Amniotic stem cell (primary cell): Measurements from ENCODE around the gene HPS1.

Experiments used
- DNase-seq: peaks from one replicate; lab custom pipeline; 2025; lab: John Stamatoyannopoulos, UW

The HPS1 gene

DNA sequence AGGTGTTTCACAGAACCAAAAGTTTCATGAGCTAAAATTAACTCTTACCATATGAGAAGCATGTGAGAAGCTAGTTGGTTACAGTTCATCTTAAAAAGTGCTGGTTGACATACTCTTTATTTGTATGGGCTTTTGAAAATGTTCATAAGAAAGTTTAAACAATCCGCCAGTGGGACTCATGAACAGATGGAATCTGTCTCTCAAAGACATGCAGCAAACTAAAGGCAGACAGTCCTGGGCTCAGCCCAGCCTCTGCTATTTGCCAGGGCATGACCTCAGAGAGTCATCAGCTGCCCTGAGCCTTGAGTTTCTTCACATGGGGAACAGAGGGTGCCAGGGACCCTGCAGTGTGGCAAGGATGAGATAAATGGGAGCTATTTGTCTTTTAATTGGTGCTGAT is 35.0 kb downstream of the HPS1 start:
- no peak for DNase-seq

DNA sequence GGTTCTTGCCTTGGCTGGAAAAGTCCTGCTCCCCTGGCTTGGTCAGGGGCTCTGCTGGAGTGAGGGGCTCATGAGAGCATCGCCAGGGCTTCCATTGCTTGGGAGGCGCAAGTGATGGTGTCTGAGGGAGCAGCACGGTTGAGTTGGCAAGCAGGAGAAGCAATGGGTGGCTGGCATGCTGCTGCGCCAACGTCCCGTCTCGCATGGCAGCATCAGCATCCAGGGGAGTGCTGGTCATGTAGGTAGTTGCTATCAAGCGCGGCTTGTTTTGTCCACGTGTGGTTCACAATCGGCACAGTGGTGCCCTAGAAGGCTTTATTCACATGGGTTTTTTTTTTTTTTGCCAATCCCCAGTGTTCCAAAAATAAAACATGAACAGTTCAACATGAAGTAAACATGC is 35.6 kb downstream of the HPS1 start:
- no peak for DNase-seq

DNA sequence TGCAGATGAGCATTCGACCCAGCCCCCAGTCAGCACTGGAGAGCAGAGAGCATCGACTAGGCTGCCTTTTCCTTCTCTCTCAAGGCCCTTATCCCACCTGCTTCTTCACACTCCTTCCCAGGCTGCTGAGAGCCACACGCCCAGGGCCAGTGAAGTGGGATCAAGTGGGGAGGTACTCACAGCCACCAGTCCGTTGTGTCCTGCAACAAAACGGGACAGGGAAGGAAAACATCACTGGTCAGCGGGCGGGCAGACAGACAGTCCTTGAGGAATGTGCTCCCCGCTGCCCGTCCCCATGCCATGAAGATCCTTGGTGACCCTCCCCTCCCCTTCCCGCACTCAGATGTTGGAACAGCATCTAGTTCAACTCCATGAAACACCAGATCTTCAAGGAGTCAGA is 36.0 kb downstream of the HPS1 start:
- no peak for DNase-seq

DNA sequence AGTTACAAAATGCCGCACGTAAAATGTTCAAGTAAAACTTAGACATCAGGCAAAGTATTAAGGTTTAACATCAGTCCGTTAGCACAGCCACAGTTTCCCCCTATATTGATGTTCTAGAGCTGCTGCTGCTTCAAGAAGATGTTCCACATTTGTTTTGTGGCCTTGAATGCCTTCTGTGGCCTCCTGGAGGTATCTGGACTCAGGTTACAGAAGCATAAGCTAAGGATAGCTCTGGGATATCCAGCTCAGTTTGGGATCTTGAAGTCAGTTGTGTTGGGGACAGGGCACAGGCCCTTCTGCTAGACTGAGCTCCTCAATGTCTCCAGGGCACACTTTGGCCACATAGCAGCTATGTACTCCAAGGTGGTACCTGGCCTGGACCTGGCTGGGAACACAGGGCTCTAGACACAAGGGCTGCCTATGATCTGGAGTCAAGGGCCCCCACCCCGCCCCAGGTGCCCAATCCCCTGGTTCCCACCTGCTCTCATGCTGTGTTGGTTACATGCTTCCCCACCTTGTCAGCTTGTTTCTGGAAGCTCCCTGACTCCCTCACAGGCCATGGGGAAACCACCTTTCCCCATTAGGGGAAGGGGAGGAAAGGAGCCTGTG is 36.5 kb downstream of the HPS1 start:
- DNase-seq: no peak

DNA sequence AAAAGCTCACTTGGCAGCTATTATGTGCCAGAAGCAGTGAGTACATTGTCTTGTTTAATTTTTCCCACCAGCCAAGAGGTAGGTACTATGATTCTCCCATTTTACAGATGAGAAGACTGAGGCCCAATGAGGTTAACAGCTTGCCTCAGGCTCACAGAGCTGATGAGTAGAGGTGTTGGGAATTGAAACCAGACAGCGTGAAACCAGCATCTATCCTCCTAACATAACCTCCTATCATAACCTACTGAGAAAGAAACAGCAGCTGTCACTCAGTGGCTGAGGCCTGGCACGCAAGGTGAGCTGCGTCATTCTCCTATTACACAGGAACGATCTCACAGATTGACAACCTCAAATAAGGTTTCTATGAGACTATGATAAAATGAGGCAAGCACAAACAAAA is 37.9 kb downstream of the HPS1 start:
- no peak for DNase-seq

DNA sequence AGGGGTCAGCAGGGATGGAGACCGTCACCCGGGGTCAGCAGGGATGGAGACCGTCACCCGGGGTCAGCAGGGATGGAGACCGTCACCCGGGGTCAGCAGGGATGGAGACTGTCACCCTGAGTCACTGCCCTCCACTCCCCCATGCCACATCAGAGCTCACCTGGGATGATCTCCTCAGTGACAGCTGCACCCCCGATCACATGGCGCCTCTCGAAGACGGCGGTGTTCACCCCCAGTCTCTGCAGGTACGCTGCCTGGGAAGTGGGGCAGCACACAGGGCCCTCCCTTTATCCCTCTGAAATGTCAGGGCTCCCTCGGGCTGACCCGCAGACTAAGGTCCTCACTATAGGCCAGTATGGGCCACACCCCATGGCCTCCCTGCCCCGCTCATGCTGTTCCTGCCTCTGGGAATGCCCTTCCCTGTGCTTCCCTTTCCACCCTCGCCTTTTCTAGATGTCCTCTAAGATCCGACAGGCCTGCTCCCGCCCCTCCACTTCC is 38.9 kb downstream of the HPS1 start:
- no peak for DNase-seq

DNA sequence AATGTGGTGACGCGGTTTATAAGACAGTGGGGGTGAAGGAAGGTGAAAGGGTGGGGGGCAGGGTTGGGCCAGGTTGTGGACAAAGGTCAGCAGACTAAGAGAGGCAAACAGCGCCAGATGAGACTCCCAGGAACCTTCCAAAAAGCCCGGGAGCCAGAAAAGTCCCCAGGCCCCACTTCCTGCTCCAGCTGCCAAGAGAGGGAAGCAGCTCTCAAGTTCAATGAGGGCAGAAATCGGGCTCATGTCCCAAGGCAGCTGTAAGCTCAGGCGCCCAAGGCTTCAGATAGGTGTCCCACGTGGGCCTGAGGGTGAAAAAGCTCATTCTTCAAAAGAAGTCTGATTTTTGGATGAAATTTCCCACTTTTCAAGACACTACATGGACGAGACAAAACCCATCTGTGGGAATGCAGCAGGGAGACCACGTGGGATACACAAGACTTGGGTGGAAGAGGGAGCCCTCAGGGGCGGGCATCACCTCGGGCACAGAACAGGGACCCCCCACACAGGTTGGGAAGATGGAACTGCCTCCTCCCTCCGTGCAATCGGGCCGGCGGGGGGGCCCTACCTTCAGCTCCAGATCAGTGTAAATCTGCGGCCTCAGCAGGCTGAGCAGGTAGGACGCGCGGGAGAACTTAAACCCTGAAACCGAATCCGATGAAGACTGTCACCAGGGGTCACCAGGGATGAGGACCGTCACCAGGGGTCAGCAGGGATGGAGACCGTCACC is 39.6 kb downstream of the HPS1 start:
- no peak for DNase-seq

DNA sequence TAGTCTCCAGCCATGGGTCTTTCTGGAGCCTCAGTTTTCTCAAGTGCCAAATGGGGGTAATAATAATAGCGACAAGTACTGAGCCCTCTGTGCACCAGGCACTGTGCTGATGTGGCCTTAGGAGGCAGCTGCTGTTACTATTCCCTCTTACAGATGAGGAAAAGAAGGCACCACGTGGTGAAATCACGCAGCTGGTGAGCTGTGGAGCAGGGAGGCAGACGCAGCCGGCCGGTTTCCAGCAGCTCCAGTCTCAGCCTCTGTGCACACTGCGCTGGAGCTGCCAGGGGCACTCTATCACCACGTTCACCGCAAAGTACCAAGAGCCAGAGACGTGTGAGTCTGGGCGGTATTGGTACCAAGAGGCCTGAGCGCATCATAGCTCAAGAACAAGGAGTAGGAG is 41.3 kb downstream of the HPS1 start:
- no peak for DNase-seq

DNA sequence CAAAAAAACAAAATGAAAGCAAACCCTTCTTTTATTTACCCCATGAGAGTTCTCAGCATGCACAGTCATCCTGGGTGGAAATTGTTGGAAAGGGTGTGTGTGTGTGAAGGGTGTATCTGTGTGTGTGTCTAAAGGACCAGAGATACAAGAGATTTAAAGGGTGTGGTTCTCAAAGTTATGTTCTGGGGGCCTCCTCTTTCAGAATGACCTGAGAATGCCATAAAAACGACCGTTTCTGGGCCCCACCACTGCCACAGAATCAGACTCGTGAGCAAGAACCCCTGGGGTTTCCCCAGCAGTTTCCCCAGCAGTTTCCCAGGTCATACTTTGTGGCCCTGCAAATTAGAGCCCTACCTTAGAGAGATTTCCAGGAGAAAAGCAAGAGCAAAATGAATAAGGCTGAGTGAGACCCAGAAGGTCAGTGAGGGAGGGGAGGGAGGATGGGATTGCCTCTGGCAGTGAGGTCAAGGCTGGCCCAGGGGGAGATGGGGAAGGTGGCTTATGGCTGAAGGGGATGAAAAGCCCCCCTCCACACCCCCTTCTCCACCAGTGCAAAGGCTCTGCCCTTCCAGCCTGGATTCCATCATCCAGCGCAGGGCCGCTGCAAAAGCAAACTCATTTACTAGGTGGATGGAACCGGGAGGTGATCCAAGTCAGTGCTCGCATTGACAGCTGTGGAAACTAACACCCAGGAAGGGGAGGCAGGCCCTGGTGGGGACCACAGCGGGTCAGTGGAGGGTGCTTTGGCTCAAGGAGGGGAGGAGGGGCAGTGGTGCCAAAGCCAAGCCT is 42.0 kb downstream of the HPS1 start:
- DNase-seq: no peak

DNA sequence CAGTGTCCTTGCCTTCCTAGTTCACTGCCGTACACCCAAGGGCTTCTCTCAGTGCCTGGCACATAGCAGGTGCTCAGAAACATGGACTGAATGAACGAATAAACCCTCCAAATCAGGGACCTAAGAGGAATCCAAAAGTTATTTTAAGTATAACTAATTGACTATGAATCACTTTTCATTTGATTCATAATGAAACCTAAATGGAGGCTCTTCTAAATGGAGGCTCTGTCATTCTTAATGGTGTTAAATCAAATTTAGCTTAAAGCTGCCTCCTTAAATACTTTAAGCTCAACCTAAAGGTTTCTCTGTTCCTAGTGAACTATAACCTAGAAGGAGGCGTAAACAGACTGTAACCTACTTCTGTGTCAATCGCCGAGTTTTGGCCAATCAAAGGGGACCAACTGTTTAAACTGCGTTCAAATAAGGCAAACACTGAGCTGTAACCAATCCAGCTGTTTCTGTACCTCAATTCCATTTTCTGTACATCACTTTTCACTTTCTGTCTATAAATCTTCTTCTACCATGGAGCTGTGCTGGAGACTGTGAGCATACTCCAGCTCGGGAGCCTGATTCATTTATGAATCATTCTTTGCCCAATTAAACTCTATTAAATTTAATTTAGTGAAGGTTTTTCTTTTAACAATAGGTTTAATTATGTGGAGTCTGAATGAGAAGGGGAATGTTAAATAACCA is 42.8 kb downstream of the HPS1 start:
- no peak for DNase-seq

DNA sequence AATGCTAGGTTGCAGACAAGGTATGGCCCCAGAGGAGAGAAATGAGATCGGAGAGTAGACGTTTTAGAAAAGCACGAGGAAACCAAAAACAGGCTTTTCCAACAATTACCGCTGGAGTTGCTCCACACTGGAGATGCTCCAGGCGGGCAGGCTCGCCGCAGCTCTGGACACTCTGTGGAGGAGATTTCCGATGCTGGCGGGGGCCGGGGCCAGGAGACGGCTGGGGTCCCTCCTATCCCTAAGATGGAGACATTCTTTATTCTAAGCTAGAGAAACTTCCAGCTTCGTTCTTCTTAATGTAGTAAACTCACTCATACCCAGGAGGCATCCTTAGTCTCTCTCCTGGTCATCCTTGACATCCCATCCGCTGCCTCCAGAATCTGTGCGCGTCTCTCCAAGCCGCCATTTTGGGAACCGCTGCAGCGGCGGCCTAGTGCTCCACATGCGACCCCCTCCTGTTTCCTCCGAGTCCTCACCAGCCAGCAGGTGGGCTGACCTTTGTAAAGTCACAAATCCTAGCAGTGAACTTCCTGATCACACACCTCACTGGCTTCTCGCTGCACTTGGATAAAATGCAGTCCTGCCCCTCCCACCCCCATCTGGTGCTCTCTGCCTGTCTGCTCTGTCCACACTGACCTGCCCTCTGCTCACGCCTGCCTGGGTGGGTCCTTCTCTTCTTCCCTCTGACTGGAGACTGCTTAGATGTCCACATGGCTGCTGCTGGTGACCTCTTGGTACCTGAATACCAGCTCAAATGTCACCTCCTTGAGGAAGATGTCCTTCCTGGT is 43.6 kb downstream of the HPS1 start:
- DNase-seq: no peak

DNA sequence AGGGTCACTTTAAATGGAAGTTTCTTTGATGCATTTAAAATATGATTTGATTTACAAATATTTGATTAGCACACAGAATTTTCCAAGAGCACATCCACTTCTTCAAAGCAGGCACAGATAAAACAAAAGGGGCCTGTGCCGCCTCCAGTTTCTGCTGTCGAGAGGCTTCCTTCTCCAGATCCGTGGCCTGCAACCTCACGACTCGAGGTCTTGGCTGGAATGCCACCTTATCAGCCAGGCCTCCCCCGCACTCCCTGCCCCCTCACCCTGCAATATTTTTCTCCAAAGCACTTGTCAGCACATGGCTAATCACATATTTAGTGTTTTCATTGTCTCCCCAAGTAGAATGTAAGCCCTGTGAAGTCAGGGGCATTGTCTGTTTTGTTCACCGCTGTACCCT is 44.3 kb downstream of the HPS1 start:
- DNase-seq: no peak

DNA sequence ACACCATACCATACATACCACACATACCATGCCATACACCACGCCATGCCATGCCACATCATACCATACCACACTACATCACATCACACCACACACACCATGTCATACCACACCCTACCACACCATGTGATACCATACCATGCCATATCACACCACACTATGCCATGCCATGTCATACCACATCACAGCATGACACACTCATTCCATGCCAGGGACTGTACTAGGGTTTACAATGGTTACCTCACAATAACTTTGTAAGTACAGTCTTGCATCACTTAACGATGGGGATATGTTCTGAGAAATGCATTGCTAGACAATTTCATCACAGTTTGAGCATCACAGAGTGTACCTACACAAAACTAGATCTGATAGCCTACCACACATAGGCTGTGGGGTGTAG is 46.3 kb downstream of the HPS1 start:
- DNase-seq: no peak

DNA sequence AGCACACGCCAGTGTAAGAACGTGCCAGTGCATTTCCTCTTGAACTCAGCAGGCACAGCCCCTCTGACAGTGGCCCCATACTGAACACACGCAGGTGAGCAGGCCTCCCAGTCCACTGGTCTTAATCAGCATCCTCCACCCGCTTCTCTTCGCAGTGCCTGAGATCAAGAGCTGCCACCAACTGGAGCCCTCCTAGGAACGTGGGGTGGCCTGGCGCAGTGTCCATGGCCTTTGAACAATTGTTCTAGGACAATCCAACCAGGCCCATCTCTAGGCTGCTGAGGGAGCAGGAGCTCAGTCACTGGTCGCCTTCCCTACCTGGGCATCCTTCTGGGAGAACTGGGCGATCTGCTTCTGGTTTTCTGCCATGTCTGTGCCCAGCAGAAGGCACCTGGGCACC is 47.0 kb downstream of the HPS1 start:
- DNase-seq: no peak

DNA sequence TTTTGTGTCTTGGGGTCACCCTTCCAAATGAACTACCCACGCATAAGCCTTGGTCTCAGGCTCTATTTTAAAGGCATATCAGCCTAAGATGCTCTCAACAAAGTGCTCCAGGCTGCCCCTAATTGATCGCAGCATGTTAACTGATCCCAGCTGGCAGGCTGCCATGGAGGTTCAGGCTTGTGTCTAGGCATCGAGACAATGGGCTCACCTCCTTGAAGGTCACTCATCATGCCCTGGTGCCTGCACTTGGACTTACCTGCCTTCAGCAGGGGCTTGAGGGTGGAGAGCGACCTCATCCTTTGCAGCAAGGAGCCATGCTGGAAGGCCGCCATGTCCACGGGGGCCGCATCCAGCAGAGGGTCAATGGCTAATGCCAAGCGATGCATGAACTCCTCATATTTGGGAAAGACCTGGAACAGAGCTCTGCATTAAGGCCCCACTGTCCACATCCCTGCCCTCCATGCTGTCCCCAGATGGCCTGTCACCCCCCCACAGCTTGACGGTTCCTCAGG is 49.6 kb downstream of the HPS1 start:
- no peak for DNase-seq

DNA sequence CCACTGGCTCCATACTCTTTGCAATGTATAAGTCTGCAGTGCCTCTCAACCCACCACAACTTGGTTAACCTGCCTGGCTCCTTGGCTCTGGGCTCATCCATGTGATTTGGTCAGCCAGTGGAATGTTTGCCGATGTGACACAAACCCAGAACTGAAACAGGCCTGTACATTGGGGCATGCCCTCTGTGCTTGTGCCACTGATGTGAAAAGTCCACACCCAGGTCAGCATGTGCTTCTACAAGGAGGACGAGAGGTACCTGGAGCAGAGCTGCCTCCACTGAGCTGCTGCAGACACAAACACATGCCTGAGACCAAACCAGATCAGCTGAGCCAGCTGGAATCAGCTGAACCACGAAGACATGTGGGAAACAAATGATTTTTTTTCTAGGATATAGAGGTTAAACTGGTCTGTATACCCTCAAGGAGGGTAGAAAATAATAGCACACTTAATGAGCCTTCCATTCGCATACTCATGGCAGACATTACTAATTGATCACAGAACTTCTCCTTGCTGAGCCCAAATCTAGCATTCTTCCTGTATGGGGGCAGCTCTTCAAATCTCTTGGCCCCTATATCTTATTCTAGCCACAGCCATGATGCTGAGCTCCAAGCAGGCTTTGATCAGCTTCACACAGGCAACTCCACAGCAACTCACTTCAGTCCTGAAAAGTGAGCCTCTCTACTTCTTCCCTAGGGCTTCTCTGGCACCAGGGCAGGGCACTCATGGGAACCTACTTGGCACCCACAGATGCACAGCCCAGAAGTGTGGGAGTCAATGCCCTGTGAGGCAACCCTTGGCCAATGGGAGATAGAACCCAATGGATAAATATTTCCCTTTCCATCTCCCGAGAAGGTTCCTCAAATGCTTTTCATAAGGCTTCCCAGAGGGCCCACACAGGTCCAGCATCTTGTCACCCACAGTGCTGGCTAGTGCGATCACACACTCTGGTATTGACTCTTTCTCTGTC is 50.4 kb downstream of the HPS1 start:
- no peak for DNase-seq

DNA sequence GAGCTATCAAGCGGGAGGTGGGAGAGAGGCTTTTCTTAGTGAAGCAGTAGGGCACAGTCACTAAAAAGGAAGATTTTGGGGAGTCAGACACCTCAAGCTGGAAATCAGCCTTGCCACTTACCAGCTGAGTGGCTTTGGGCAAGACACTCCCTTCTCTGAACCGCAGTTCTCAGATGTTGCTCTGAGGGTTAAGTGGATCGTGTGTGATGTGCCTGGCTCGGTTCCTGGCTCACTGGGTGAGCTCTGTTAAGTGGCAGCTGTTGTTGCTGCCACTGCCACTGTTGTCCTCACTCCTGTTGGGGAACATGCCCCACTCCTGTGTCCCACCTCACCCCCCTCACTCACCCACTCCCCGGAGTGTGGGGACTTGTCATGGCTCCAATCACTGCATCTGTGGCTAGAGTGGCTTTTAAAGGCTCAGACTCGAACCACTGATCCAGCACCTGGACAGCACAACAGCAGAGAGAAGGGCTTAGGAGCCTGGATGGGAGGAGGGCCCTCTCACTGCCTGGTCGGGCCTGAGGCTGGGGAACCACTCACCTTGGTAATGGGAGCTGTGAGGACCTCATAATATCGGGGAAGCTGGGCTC is 51.8 kb downstream of the HPS1 start:
- DNase-seq: no peak

DNA sequence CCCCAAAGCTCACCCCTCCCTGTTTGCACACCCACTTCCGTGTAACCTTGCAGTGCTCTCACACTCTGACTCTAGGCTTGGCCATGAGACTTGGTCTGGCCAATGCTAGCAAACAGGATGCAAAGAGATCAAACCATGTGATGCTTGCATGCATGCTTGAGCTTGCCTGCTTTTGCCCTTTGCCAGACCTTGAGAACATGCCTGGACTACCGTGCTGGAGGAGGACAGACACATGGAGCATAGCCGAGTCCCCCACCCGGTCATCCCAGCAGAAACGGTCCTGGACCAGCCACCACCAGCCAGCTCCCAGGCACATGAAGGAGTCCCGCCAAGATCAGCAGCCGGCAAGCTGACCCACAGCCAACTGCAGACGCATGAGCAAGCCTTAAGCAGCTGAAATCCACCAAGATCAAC is 55.1 kb downstream of the HPS1 start:
- DNase-seq: no peak

DNA sequence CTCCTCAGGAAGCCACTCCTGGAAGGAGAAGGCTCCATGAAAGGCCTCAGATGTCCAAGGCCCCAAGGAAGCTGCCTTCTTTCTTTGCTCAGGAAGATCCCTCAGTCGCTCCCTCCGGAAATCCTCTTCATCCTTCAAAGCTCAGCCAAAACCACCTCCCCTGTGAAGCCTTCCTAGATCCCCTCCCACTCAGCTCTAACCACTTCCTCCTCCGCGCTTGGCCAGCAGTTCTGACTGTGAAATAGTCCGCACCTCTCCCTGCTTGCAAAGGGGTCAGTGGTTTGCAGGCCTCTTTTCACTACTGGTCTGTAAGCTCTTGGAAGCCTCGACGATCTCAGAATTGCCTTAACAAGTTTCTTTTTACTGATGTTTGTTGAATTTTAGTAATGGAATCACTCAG is 55.7 kb downstream of the HPS1 start:
- DNase-seq: no peak

DNA sequence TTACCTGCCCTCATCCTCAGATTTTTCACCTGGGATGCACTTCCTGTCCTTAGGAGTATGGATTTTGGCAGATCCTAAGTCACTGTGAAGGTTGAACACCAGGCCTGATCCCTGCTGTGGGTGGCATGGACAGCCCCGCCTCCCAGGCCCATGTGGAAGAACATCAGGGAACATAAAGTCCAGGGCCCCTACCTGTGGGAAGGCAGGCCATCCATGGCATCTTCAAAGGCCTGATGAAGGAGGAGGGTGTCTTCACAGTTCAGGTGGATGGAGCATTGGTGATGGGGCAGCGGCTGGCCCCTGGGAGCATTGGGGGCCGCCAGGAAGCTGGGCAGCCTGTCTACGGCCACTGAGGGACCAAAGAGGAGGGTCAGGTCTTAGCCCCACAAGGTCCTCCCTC is 56.3 kb downstream of the HPS1 start:
- DNase-seq: no peak
